Measurements from ENCODE around the gene COL19A1. TPM values are rescaled to one million over a fixed set of nuclear protein-coding genes. Genes with fewer than 3 reads are reported as not detected.
"Not testable (repeated sequence)": the region's sequence is repeated elsewhere in the genome, so short reads cannot be mapped to it uniquely, and the experiment has no call there.

The COL19A1 gene
- polyA plus RNA-seq, 1 donor = 3.4 TPM

GRCh38 chr6:69953491-69953890 lies 87.1 kb downstream of the COL19A1 start:
- H3K9me3 ChIP-seq (ENCODE audit: control insufficient read depth, low read depth, low read length) = no peaks in the 10 kb centered on the region
- no peaks in the 10 kb centered on the region for H3K36me3 ChIP-seq (ENCODE audit: control insufficient read depth, insufficient read depth, low read length)
- DNase-seq = no peak
- no CpG with 5 or more reads among the region's 1 CpG for WGBS (ENCODE audit: insufficient coverage, low lambda C conversion rate)
- H3K4me3 ChIP-seq (ENCODE audit: low read length) = no peak overlapping the region
- no peaks in the 10 kb centered on the region for H3K27me3 ChIP-seq (ENCODE audit: control insufficient read depth, insufficient read depth, low read length)
- no peak overlapping the region for H3K27ac ChIP-seq (ENCODE audit: low read length)
- H3K4me1 ChIP-seq (ENCODE audit: control insufficient read depth, insufficient read depth, low read length) = no peaks in the 10 kb centered on the region

GRCh38 chr6:69954733-69955132 lies 88.4 kb downstream of the COL19A1 start:
- Histone ChIP-seq H3K27ac (ENCODE audit: low read length) (no peak overlapping the region), H3K27me3 (ENCODE audit: control insufficient read depth, insufficient read depth, low read length) (no peaks in the 10 kb centered on the region), H3K36me3 (ENCODE audit: control insufficient read depth, insufficient read depth, low read length) (no peaks in the 10 kb centered on the region), H3K4me1 (ENCODE audit: control insufficient read depth, insufficient read depth, low read length) (no peaks in the 10 kb centered on the region), H3K9me3 (ENCODE audit: control insufficient read depth, low read depth, low read length) (no peaks in the 10 kb centered on the region), H3K4me3 (ENCODE audit: low read length) (no peak overlapping the region)
- no CpG with 5 or more reads among the region's 1 CpG for WGBS (ENCODE audit: insufficient coverage, low lambda C conversion rate)
- DNase-seq = no peak

- DNase-seq = no peak
- no peaks in the 10 kb centered on the region for H3K4me1 ChIP-seq (ENCODE audit: control insufficient read depth, insufficient read depth, low read length)
- no peak overlapping the region for H3K27ac ChIP-seq (ENCODE audit: low read length)
- H3K9me3 ChIP-seq (ENCODE audit: control insufficient read depth, low read depth, low read length) = no peaks in the 10 kb centered on the region
- H3K36me3 ChIP-seq (ENCODE audit: control insufficient read depth, insufficient read depth, low read length) = no peaks in the 10 kb centered on the region
- no peaks in the 10 kb centered on the region for H3K27me3 ChIP-seq (ENCODE audit: control insufficient read depth, insufficient read depth, low read length)
- no peak overlapping the region for H3K4me3 ChIP-seq (ENCODE audit: low read length)
- 80% methylated on average over 1 of the region's 3 CpGs for WGBS (ENCODE audit: insufficient coverage, low lambda C conversion rate)
Observed at GRCh38 chr6:69957985-69958559, 91.7 kb downstream of the COL19A1 start.

- Histone ChIP-seq H3K27me3 (ENCODE audit: control insufficient read depth, insufficient read depth, low read length) (no peaks in the 10 kb centered on the region), H3K9me3 (ENCODE audit: control insufficient read depth, low read depth, low read length) (no peaks in the 10 kb centered on the region), H3K36me3 (ENCODE audit: control insufficient read depth, insufficient read depth, low read length) (no peaks in the 10 kb centered on the region), H3K27ac (ENCODE audit: low read length) (no peak overlapping the region), H3K4me3 (ENCODE audit: low read length) (no peak overlapping the region), H3K4me1 (ENCODE audit: control insufficient read depth, insufficient read depth, low read length) (no peaks in the 10 kb centered on the region)
- WGBS (ENCODE audit: insufficient coverage, low lambda C conversion rate) = 100% methylated on average over 1 of the region's 1 CpG
- DNase-seq = no peak
Observed at GRCh38 chr6:69958978-69959377, 92.6 kb downstream of the COL19A1 start.

DNA sequence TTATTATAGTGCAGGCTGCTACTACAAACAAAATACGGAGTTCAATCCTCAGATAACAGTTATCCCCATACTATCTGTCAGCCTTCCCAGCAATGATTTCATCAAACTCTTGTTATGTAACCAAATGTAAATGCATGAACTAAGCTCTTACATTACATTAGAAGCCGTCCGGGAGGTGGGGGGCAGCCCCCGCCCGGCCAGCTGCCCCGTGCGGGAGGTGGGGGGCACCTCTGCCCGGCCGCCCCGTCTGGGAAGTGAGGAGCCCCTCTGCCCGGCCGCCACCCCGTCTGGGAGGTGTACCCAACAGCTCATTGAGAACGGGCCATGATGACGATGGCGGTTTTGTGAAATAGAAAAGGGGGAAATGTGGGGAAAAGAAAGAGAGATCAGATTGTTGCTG lies 99.6 kb downstream of the COL19A1 start:
- not testable (repeated sequence) for H3K4me1 ChIP-seq (ENCODE audit: control insufficient read depth, insufficient read depth, low read length); H3K9me3 ChIP-seq (ENCODE audit: control insufficient read depth, low read depth, low read length); H3K4me3 ChIP-seq (ENCODE audit: low read length); H3K27me3 ChIP-seq (ENCODE audit: control insufficient read depth, insufficient read depth, low read length); H3K36me3 ChIP-seq (ENCODE audit: control insufficient read depth, insufficient read depth, low read length); DNase-seq; H3K27ac ChIP-seq (ENCODE audit: low read length)
- 100% methylated on average over 3 of the region's 16 CpGs for WGBS (ENCODE audit: insufficient coverage, low lambda C conversion rate)

DNA sequence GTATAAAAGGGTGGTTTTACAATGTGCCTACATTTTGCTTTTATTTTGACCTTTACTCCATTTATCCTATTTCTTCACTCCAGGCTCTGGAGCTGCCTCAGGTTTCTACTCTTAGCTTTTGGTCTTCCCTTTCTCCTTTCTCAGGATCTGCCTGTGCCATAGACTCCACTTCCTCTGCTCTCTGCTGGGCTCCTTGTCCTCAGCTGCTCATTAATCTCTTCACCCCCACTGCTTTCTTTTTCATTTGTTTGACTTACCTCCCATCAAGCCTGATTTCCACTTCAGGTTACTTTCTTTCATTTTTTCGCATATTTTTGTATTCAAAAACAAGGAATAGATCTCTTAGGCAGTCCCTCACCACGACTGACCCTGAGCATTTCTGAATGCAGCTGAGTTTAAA lies 106.8 kb downstream of the COL19A1 start:
- H3K27ac ChIP-seq (ENCODE audit: low read length) = no peak overlapping the region
- no peaks in the 10 kb centered on the region for H3K36me3 ChIP-seq (ENCODE audit: control insufficient read depth, insufficient read depth, low read length)
- no peaks in the 10 kb centered on the region for H3K4me1 ChIP-seq (ENCODE audit: control insufficient read depth, insufficient read depth, low read length)
- no peaks in the 10 kb centered on the region for H3K27me3 ChIP-seq (ENCODE audit: control insufficient read depth, insufficient read depth, low read length)
- H3K9me3 ChIP-seq (ENCODE audit: control insufficient read depth, low read depth, low read length) = no peaks in the 10 kb centered on the region
- WGBS (ENCODE audit: insufficient coverage, low lambda C conversion rate) = 36% methylated on average over 2 of the region's 2 CpGs
- DNase-seq = no peak
- no peak overlapping the region for H3K4me3 ChIP-seq (ENCODE audit: low read length)

DNA sequence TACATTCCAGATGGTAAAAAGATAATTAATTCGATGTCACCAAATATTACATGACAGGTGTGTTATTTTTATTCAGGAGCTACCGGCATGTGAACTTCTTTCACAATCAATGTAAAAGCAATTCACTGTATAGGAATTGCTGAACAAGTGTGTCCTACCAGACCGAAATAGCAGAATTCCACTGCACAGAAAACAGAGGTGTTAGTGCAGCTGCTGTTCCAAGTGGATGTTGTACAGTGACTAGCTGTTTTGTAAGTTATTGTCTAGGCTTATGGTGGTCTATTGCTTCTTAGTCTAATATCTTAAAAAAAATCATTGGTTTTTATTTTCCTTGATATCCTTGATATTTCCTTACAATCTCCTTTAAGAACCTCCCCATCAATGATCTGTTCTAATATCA lies 107.4 kb downstream of the COL19A1 start:
- no peak overlapping the region for H3K27ac ChIP-seq (ENCODE audit: low read length)
- H3K27me3 ChIP-seq (ENCODE audit: control insufficient read depth, insufficient read depth, low read length) = no peaks in the 10 kb centered on the region
- no peaks in the 10 kb centered on the region for H3K4me1 ChIP-seq (ENCODE audit: control insufficient read depth, insufficient read depth, low read length)
- no peak overlapping the region for H3K4me3 ChIP-seq (ENCODE audit: low read length)
- no peaks in the 10 kb centered on the region for H3K36me3 ChIP-seq (ENCODE audit: control insufficient read depth, insufficient read depth, low read length)
- WGBS (ENCODE audit: insufficient coverage, low lambda C conversion rate) = 90% methylated on average over 2 of the region's 3 CpGs
- no peak for DNase-seq
- H3K9me3 ChIP-seq (ENCODE audit: control insufficient read depth, low read depth, low read length) = no peaks in the 10 kb centered on the region

GRCh38 chr6:69974193-69974592 lies 107.8 kb downstream of the COL19A1 start:
- Histone ChIP-seq H3K27ac (ENCODE audit: low read length) (no peak overlapping the region), H3K4me1 (ENCODE audit: control insufficient read depth, insufficient read depth, low read length) (no peaks in the 10 kb centered on the region), H3K27me3 (ENCODE audit: control insufficient read depth, insufficient read depth, low read length) (no peaks in the 10 kb centered on the region), H3K4me3 (ENCODE audit: low read length) (no peak overlapping the region), H3K36me3 (ENCODE audit: control insufficient read depth, insufficient read depth, low read length) (no peaks in the 10 kb centered on the region), H3K9me3 (ENCODE audit: control insufficient read depth, low read depth, low read length) (no peaks in the 10 kb centered on the region)
- no CpG with 5 or more reads among the region's 2 CpGs for WGBS (ENCODE audit: insufficient coverage, low lambda C conversion rate)
- DNase-seq = peak in 1 of 2 donors; percentile 12

DNA sequence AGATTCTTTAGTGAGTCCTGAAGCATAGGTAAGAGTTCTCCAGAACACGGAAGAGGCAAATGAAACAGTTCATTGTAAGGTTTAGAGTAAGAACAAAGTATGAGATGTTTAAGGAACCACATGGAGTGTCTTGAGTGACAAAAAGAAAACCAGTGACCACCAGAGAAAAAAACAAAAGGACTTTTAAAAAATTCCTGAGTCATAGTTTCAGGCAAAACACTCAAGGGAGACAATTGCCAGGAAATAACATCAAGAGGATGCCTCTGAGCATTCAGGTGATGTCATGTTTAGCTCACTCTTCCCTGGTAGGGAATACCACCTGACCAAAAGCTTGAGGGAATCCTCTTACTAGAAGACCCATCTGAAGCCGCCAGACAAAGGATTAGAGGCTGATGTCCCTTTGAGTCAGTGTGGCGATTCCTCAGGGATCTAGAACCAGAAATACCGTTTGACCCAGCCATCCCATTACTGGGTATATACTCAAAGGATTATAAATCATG lies 110.3 kb downstream of the COL19A1 start:
- H3K27ac ChIP-seq (ENCODE audit: low read length) = no peak overlapping the region
- no peaks in the 10 kb centered on the region for H3K4me1 ChIP-seq (ENCODE audit: control insufficient read depth, insufficient read depth, low read length)
- H3K27me3 ChIP-seq (ENCODE audit: control insufficient read depth, insufficient read depth, low read length) = no peaks in the 10 kb centered on the region
- H3K4me3 ChIP-seq (ENCODE audit: low read length) = no peak overlapping the region
- WGBS (ENCODE audit: insufficient coverage, low lambda C conversion rate) = no CpG with 5 or more reads among the region's 4 CpGs
- DNase-seq = no peak
- H3K9me3 ChIP-seq (ENCODE audit: control insufficient read depth, low read depth, low read length) = no peaks in the 10 kb centered on the region
- H3K36me3 ChIP-seq (ENCODE audit: control insufficient read depth, insufficient read depth, low read length) = no peaks in the 10 kb centered on the region

GRCh38 chr6:69980624-69981023 lies 114.3 kb downstream of the COL19A1 start:
- H3K36me3 ChIP-seq (ENCODE audit: control insufficient read depth, insufficient read depth, low read length) = no peaks in the 10 kb centered on the region
- H3K9me3 ChIP-seq (ENCODE audit: control insufficient read depth, low read depth, low read length) = no peaks in the 10 kb centered on the region
- 88% methylated on average over 2 of the region's 2 CpGs for WGBS (ENCODE audit: insufficient coverage, low lambda C conversion rate)

DNA sequence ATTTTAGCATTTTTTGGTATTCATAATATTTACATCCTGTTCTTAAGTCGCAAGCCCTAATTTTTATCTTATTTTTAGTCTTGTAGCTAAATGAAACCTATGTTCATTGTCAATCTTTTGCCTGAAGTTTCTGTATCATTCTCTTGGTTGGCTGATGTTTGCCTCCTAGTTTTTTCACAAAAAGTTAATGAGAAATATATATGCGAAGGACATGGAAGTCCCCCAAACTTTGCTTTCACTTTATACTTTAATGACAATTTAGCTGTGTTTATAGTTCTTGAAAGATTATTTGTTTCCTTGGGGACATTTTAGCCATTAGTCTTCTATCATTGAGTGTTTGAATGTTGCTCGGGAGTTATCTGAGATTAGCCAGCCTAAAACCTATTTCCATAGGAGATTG lies 118.2 kb downstream of the COL19A1 start:
- 86% methylated on average over 2 of the region's 3 CpGs for WGBS (ENCODE audit: insufficient coverage, low lambda C conversion rate)
- no peaks in the 10 kb centered on the region for H3K36me3 ChIP-seq (ENCODE audit: control insufficient read depth, insufficient read depth, low read length)
- H3K4me3 ChIP-seq (ENCODE audit: low read length) = no peak overlapping the region
- H3K27me3 ChIP-seq (ENCODE audit: control insufficient read depth, insufficient read depth, low read length) = no peaks in the 10 kb centered on the region
- no peak for DNase-seq
- no peak overlapping the region for H3K27ac ChIP-seq (ENCODE audit: low read length)
- H3K4me1 ChIP-seq (ENCODE audit: control insufficient read depth, insufficient read depth, low read length) = no peaks in the 10 kb centered on the region
- H3K9me3 ChIP-seq (ENCODE audit: control insufficient read depth, low read depth, low read length) = no peaks in the 10 kb centered on the region

More at GRCh38 chr6:69980624-69981023, 114.3 kb downstream of the COL19A1 start:
- Histone ChIP-seq H3K4me1 (ENCODE audit: control insufficient read depth, insufficient read depth, low read length) (no peaks in the 10 kb centered on the region), H3K27ac (ENCODE audit: low read length) (no peak overlapping the region), H3K4me3 (ENCODE audit: low read length) (no peak overlapping the region), H3K27me3 (ENCODE audit: control insufficient read depth, insufficient read depth, low read length) (no peaks in the 10 kb centered on the region)
- DNase-seq = no peak

Data from large intestine (tissue), 3 donors.